ENCODE data around the gene FBXL19. TPM values are rescaled to one million over a fixed set of nuclear protein-coding genes. Genes with fewer than 3 reads are reported as not detected.

FBXL19 gene
- total and polyA plus RNA-seq, 9 of the 15 experiments (the other 6 are each of a cell fraction or from before 2014, with no cell fraction given) = 0.13 to 48.0 (median 13.5) TPM; not detected in 1

DNA sequence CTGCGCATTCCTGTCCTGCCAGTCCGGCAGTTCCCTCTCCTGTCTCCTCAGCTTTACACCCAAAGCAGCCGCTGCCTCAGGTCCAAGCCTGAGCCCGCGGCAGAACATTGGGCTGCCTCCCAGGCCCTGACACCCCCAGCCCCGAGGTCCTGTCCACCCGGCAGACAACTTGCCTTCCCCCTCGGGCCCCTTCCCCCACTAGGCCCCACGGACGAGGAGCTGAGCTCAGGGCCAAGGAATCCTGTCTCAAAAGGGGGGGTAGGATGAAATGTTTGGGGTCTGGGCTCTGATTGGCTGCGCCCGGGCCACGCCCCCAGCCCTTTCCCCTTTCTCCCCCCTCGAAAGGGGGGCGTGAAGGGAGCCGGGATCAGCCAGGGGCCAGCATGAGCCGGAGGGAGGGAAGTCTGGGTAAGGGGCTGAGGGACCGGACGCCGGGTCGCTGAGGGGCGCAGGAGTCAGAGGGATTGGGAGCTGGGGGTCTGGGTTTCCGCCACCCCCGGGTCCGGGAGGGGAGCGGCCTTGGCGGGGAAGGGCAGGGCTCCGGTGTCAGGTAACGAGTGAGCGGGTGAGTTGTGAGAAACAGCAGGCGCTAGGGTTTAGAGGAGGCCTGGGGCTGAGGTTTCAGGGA is 27.0 kb upstream of the FBXL19 start, which contains the start of gene CTF1 (continued):
- TF ChIP-seq, protein P1, sequence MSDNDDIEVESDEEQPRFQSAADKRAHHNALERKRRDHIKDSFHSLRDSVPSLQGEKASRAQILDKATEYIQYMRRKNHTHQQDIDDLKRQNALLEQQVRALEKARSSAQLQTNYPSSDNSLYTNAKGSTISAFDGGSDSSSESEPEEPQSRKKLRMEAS (CRISPR knock-in tag; IDR thresholded peaks at IDR 0.05) = no peak
- TF ChIP-seq RBBP5 (IDR thresholded peaks at IDR 0.05; ENCODE audit: borderline replicate concordance, insufficient read depth, low read length, poor library complexity, severe bottlenecking) = peak; percentile 67
- peak; percentile 76 for TF ChIP-seq ZFP36 (IDR thresholded peaks at IDR 0.05; ENCODE audit: low read depth, low read length, partially characterized antibody)
- no peak; the same call in 1 of the 2 replicates for TF ChIP-seq HDGF (IDR thresholded peaks at IDR 0.05)
- TF ChIP-seq, protein P2, sequence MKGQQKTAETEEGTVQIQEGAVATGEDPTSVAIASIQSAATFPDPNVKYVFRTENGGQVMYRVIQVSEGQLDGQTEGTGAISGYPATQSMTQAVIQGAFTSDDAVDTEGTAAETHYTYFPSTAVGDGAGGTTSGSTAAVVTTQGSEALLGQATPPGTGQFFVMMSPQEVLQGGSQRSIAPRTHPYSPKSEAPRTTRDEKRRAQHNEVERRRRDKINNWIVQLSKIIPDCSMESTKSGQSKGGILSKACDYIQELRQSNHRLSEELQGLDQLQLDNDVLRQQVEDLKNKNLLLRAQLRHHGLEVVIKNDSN (CRISPR knock-in tag; IDR thresholded peaks at IDR 0.05) = peak; percentile 68
- TF ChIP-seq NR2C2 (CRISPR knock-in tag; IDR thresholded peaks at IDR 0.05) = no peak; the same call in 1 of the 2 replicates
- peak; percentile 86; the same call in 1 of the 2 replicates for TF ChIP-seq NR2C2 (tag; IDR thresholded peaks at IDR 0.05)
- TF ChIP-seq SIN3A (IDR thresholded peaks at IDR 0.05; ENCODE audit: borderline replicate concordance in 2 of 2, control insufficient read depth in 1 of 2, low read depth in 2 of 2, low read length in 2 of 2) = no peak; a peak in 1 of 4 replicates
- TF ChIP-seq SMARCA4 (IDR thresholded peaks at IDR 0.05) = peak; percentile 14; the same call in 1 of the 2 replicates
- no peak for TF ChIP-seq ZNF165 (CRISPR knock-in tag; IDR thresholded peaks at IDR 0.05; ENCODE audit: borderline replicate concordance)
- TF ChIP-seq ZNF644 (tag; IDR thresholded peaks at IDR 0.05; ENCODE audit: low read depth) = no peak
- TF ChIP-seq, protein P3, sequence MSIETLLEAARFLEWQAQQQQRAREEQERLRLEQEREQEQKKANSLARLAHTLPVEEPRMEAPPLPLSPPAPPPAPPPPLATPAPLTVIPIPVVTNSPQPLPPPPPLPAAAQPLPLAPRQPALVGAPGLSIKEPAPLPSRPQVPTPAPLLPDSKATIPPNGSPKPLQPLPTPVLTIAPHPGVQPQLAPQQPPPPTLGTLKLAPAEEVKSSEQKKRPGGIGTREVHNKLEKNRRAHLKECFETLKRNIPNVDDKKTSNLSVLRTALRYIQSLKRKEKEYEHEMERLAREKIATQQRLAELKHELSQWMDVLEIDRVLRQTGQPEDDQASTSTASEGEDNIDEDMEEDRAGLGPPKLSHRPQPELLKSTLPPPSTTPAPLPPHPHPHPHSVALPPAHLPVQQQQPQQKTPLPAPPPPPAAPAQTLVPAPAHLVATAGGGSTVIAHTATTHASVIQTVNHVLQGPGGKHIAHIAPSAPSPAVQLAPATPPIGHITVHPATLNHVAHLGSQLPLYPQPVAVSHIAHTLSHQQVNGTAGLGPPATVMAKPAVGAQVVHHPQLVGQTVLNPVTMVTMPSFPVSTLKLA (conservative IDR thresholded peaks at IDR 0.05) = peak; percentile 8 to 60; a peak in 2 of 4 replicates
- TF ChIP-seq RAD51 (IDR thresholded peaks at IDR 0.05; ENCODE audit: borderline replicate concordance, low read depth) = no peak; the same call in 1 of the 2 replicates
- TF ChIP-seq, protein P4, sequence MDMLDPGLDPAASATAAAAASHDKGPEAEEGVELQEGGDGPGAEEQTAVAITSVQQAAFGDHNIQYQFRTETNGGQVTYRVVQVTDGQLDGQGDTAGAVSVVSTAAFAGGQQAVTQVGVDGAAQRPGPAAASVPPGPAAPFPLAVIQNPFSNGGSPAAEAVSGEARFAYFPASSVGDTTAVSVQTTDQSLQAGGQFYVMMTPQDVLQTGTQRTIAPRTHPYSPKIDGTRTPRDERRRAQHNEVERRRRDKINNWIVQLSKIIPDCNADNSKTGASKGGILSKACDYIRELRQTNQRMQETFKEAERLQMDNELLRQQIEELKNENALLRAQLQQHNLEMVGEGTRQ (CRISPR knock-in tag; IDR thresholded peaks at IDR 0.05) = 0 out of 2 replicates have a peak, but pooled peaks have one; percentile 37
- TF ChIP-seq TOE1 (IDR thresholded peaks at IDR 0.05; ENCODE audit: borderline replicate concordance) = peak; percentile 33; the same call in 1 of the 2 replicates
- TF ChIP-seq TOE1 (CRISPR knock-in tag; IDR thresholded peaks at IDR 0.05; ENCODE audit: borderline replicate concordance, low read depth) = no peak
- peak; percentile 16; the same call in 1 of the 2 replicates for TF ChIP-seq RB1 (IDR thresholded peaks at IDR 0.05; ENCODE audit: low read depth)
- peak; percentile 64 for TF ChIP-seq KDM5B (IDR thresholded peaks at IDR 0.05; ENCODE audit: insufficient replicate concordance, low read depth, low read length)
- TF ChIP-seq ZFX (CRISPR knock-in tag; IDR thresholded peaks at IDR 0.05) = peak; percentile 93
- 0 out of 2 replicates have a peak, but pooled peaks have one; percentile 3 for TF ChIP-seq FOXJ2 (tag; IDR thresholded peaks at IDR 0.05)
- 0 out of 2 replicates have a peak, but pooled peaks have one; percentile 15 for TF ChIP-seq FOSL1 (tag; conservative IDR thresholded peaks at IDR 0.05)
- TF ChIP-seq CC2D1A (IDR thresholded peaks at IDR 0.05) = peak; percentile 55; the same call in 1 of the 2 replicates
- TF ChIP-seq, protein P5, sequence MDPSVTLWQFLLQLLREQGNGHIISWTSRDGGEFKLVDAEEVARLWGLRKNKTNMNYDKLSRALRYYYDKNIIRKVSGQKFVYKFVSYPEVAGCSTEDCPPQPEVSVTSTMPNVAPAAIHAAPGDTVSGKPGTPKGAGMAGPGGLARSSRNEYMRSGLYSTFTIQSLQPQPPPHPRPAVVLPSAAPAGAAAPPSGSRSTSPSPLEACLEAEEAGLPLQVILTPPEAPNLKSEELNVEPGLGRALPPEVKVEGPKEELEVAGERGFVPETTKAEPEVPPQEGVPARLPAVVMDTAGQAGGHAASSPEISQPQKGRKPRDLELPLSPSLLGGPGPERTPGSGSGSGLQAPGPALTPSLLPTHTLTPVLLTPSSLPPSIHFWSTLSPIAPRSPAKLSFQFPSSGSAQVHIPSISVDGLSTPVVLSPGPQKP (CRISPR knock-in tag; IDR thresholded peaks at IDR 0.05) = no peak

All from K562 (cell line).